GM10266 (cell line): Measurements from ENCODE around the gene TMEM272.

ENCODE experiments used
- DNase-seq: peaks from one replicate; pipeline ENCODE4 v3.0.0; 2012; ENCODE audit errors: extremely low spot score
- CTCF ChIP-seq: IDR thresholded peaks from 2 replicates; pipeline ENCODE4 v1.5.1; 2012; ENCODE audit warnings: mild to moderate bottlenecking, low read depth; ENCODE audit not compliant: control insufficient read depth, insufficient read depth; ENCODE audit errors: missing control alignments

TMEM272 gene

GRCh38 chr13:51764184-51765141 is 80.5 kb downstream of the TMEM272 start:
- DNase-seq: peak; percentile 77
- no peak for TF ChIP-seq CTCF

- DNase-seq: no peak
- TF ChIP-seq CTCF: no peak
These were observed 81.5 kb downstream of the TMEM272 start for GRCh38 chr13:51763486-51763885.
